ENCODE results near the gene WNT3A. TPM values are rescaled to one million over a fixed set of nuclear protein-coding genes. Genes with fewer than 3 reads are reported as not detected.

Gene WNT3A
- total RNA-seq, 6 experiments from 2014 or later = not detected

GRCh38 chr1:228039006-228039903 is 32.5 kb downstream of the WNT3A start:
- Histone ChIP-seq H3K4me3 (no peak overlapping the region), H3K27ac (no peak overlapping the region), H3K27me3 (no peaks in the 10 kb centered on the region), H3K36me3 (no peaks in the 10 kb centered on the region), H3K4me1 (no peaks in the 10 kb centered on the region), H3K9me3 (no peaks in the 10 kb centered on the region)
- intact Hi-C loops (cut with DNase I) = no loop called here
- ATAC-seq (no peak), DNase-seq (peak in 1 of 3 donors; percentile 28)
- TF ChIP-seq CTCF (IDR thresholded peaks at IDR 0.05) (no peak), POLR2A (IDR thresholded peaks at IDR 0.05) (no peak)
- 45% methylated on average over 3 of the region's 8 CpGs for WGBS (ENCODE audit: insufficient coverage, low coverage, low lambda C conversion rate, missing lambda C conversion rate)

- Histone ChIP-seq H3K9me3 (no peaks in the 10 kb centered on the region), H3K4me3 (no peak overlapping the region), H3K27ac (no peak overlapping the region), H3K4me1 (no peaks in the 10 kb centered on the region), H3K36me3 (no peaks in the 10 kb centered on the region), H3K27me3 (no peaks in the 10 kb centered on the region)
- 69% methylated on average over 2 of the region's 3 CpGs for WGBS (ENCODE audit: insufficient coverage, low coverage, low lambda C conversion rate, missing lambda C conversion rate)
- intact Hi-C loops (cut with DNase I) = no loop called here
- TF ChIP-seq POLR2A (IDR thresholded peaks at IDR 0.05) (no peak), CTCF (IDR thresholded peaks at IDR 0.05) (no peak)
- DNase-seq = peak in 1 of 3 donors; percentile 23
- no peak for ATAC-seq
Measured at GRCh38 chr1:228039986-228040385, 33.2 kb downstream of the WNT3A start.

GRCh38 chr1:228041316-228041715 is 34.5 kb downstream of the WNT3A start:
- DNase-seq (no peak), ATAC-seq (no peak)
- Histone ChIP-seq H3K27ac (no peak overlapping the region), H3K4me3 (no peak overlapping the region), H3K36me3 (no peaks in the 10 kb centered on the region), H3K27me3 (no peaks in the 10 kb centered on the region), H3K9me3 (no peaks in the 10 kb centered on the region), H3K4me1 (no peaks in the 10 kb centered on the region)
- no peak for TF ChIP-seq POLR2A (IDR thresholded peaks at IDR 0.05)
- no peak for TF ChIP-seq CTCF (IDR thresholded peaks at IDR 0.05)
- 29% methylated on average over 2 of the region's 2 CpGs for WGBS (ENCODE audit: insufficient coverage, low coverage, low lambda C conversion rate, missing lambda C conversion rate)
- intact Hi-C loops (cut with DNase I) = no loop called here

- no peak for DNase-seq
- no peak for TF ChIP-seq CTCF (IDR thresholded peaks at IDR 0.05)
- TF ChIP-seq POLR2A (IDR thresholded peaks at IDR 0.05) = no peak
Measured at GRCh38 chr1:228042508-228042907, 35.7 kb downstream of the WNT3A start.

More at GRCh38 chr1:228042508-228042907, 35.7 kb downstream of the WNT3A start:
- no peak for ATAC-seq
- intact Hi-C loops (cut with DNase I) = no loop called here
- Histone ChIP-seq H3K9me3 (no peaks in the 10 kb centered on the region), H3K4me3 (no peak overlapping the region), H3K27ac (no peak overlapping the region), H3K36me3 (no peaks in the 10 kb centered on the region), H3K27me3 (no peaks in the 10 kb centered on the region), H3K4me1 (no peaks in the 10 kb centered on the region)

Measured in right lobe of liver (tissue), 6 donors.